RWPE1 (cell line): ENCODE measurements around the gene C19orf47.

Experiments
- CTCF ChIA-PET: fragments of 350-600 bp; sonication (Branson Sonifier 250); formaldehyde crosslinking; extraction: SDS; loops from one replicate; lab custom pipeline; 2021; lab: Yijun Ruan, JAX
- POLR2A ChIA-PET: fragments of 400-600 bp; formaldehyde crosslinking; extraction: SDS; loops from one replicate; lab custom pipeline; 2020; ENCODE audit warnings: antibody characterized with exemption; ENCODE audit not compliant: low non-redundant PET; lab: Yijun Ruan, JAX
- DNase-seq: peaks from one replicate; pipeline ENCODE4 v3.0.0; 2012; ENCODE audit warnings: low spot score
- H3K27ac ChIP-seq: fragments of 450-650 bp; 2 replicates; pipeline ENCODE4 v1.5.1; 2017
- TF ChIP-seq, protein P1 (sequence below): fragments of 450-650 bp; conservative IDR thresholded peaks from 2 replicates; pipeline ENCODE4 v1.5.1; 2017; ENCODE audit warnings: low read depth, mild to moderate bottlenecking

Gene C19orf47

DNA sequence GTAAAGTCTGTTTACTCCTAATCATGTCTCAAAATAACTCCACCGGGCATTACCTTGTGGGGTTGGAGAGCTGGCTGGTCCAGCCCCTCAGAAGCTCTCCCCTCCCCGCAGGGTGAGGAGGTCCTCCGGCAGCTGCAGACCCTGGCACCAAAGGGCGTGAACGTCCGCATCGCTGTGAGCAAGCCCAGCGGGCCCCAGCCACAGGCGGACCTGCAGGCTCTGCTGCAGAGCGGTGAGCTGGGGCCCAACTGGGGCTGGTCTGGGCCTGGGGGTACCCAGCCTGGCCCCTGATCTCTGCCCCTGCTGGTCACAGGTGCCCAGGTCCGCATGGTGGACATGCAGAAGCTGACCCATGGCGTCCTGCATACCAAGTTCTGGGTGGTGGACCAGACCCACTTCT is 21.6 kb upstream of the C19orf47 start:
- CTCF ChIA-PET = no interaction called here
- H3K27ac ChIP-seq = no peak overlapping the region
- no peak for DNase-seq
- POLR2A ChIA-PET = no interaction called here
- TF ChIP-seq, protein P1, sequence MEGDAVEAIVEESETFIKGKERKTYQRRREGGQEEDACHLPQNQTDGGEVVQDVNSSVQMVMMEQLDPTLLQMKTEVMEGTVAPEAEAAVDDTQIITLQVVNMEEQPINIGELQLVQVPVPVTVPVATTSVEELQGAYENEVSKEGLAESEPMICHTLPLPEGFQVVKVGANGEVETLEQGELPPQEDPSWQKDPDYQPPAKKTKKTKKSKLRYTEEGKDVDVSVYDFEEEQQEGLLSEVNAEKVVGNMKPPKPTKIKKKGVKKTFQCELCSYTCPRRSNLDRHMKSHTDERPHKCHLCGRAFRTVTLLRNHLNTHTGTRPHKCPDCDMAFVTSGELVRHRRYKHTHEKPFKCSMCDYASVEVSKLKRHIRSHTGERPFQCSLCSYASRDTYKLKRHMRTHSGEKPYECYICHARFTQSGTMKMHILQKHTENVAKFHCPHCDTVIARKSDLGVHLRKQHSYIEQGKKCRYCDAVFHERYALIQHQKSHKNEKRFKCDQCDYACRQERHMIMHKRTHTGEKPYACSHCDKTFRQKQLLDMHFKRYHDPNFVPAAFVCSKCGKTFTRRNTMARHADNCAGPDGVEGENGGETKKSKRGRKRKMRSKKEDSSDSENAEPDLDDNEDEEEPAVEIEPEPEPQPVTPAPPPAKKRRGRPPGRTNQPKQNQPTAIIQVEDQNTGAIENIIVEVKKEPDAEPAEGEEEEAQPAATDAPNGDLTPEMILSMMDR = no peak

DNA sequence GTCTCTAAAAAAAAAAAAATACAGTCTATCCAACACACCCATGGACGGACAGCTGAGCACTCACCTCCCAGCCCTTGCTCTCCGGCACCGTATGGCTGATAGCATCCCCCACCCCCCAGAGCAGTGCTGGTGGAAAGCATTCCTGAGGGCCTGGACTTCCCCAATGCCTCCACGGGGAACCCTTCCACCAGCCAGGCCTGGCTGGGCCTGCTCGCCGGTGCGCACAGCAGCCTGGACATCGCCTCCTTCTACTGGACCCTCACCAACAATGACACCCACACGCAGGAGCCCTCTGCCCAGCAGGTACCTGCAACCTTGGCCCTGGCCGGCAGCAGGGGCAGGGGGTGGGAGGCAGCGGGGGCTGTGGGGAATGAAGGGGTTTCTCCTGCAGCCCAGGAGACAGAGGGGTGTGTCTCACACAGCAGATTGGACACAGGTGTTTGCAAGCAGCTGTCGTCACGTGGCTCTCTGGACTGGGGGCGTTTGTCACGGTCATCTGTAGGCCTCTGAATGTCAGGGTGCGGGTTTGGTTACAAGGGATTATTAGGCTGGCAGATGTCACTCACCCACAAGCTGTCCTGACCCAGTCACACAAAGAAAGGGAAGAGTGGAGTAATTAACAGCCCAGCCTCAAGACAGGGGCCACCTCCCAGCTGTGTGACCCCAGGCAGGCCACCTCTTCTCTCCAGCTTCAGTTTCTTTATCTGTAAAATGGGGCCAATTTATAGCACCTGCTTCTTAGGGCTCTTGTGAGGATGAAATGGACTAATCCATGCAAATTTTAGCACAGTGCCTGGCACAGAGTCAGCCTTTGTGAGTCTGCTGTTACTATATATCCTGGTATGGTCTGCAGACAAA is 19.6 kb upstream of the C19orf47 start:
- ChIA-PET CTCF (no interaction called here), POLR2A (no interaction called here)
- TF ChIP-seq, protein P1 = no peak
- peak overlapping the region; percentile 72 for H3K27ac ChIP-seq
- DNase-seq = no peak

DNA sequence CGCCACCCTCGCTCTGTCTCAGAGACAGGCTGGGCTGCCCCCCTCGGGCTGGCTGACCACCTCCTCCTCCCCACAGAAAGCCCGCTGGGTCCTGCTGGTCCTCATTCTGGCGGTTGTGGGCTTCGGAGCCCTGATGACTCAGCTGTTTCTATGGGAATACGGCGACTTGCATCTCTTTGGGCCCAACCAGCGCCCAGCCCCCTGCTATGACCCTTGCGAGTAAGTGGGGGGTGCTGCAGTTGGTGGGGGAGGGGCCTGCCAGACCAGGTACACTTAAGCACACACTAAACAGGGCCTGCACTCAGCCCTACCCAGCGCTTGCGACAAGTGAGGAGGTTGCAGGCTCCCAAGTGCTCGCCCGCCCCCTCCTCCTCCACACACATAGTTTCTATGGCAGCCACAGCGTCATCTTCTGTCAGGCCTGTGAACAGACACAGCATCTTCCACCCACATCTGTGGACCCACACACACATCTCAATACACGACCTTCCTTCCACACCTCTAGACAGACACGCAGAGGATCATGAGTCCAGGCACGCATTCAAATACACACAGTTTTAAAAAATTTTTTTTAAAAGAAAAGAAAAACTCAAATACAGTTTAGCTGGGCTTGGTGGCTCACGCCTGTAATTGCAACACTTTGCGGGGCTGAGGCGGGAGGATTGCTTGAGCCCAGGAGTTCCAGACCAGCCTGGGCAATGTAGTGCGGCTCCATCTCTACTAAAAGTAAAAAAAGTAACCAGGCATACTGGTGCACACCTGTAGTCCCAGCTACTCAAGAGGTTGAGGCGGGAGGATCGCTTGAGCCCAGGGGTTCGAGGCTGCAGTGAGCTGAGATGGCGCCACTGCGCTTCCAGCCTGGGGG is 18.7 kb upstream of the C19orf47 start:
- no peak for DNase-seq
- TF ChIP-seq, protein P1 = no peak
- peak overlapping the region; percentile 72 for H3K27ac ChIP-seq
- CTCF ChIA-PET = interaction anchor here (0.6 kb wide), 1 partner anchor 232 kb away, joined by 3 read pairs; no protein-coding TSS in a partner anchor
- POLR2A ChIA-PET = no interaction called here

DNA sequence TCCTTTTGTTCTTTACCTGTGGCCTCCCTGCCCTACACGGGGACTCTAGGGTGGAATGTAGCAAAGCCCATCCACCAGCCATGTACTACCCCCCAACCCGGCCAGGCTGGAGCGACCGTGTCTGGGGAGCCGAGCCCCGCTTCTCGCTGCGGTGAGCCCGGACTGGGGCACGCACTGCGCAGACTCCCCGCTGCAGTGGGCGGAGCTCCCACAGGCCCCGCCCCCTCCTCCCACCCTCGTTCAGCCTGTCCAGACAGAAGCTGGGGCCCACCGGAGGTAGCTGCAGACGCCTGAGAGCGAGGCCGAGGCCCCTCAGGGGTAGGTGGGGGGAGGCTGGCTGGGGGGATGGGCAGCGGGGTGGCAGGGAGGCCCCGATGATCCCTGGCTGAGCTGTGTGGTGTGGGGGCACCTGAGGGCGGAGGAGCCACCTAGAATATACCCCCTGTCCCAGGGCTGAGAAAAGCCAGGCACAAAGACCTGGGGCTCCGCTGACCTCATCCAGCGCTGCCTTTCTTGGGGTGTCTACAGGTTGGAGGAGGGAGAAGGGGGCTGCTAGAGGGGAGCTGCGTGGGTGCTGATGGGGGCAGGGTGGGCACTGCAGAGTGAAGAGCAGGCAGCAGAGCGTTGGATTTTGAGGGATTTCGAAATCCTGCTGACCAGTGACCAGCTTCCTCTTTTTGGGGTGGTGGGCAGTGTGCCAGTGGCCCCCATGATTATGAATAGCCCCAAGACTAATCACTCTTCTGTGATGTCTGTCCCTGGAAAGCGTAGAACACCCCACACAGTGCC is 17.6 kb upstream of the C19orf47 start:
- TF ChIP-seq, protein P1 = no peak
- CTCF ChIA-PET = interaction anchor here (0.8 kb wide), 1 partner anchor 60 kb away, joined by 4 read pairs; no protein-coding TSS in a partner anchor
- peak overlapping the region; percentile 72 for H3K27ac ChIP-seq
- POLR2A ChIA-PET = interaction anchor here (0.6 kb wide), 1 partner anchor 38 kb away, joined by 3 read pairs; no protein-coding TSS in a partner anchor
- peak; percentile 96 for DNase-seq

DNA sequence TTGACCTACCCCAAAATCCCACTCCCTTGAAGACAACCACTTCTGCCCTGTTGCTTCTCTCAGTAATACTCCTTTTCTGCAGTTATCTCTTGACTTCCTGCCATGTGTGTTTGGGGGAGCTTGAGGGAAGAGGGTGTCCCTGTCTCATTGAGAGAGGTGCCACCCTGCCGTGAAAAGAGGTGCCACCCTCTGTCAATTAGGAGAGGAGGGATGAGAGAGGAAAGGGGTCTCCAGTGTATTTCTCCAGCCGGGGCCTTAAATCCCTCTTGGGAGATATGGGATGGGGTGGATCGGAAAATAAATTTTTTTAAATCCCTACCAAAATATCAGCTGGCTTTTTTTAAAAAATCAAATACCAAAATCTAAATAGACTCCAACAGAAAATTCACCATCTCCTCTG is 16.8 kb upstream of the C19orf47 start:
- no peak overlapping the region for H3K27ac ChIP-seq
- ChIA-PET POLR2A (interaction anchor here (0.6 kb wide), 1 partner anchor 38 kb away, joined by 3 read pairs; no protein-coding TSS in a partner anchor), CTCF (interaction anchor here (0.6 to 0.8 kb wide), 2 partner anchors 58 to 60 kb away, joined by 4 to 5 read pairs; no protein-coding TSS in a partner anchor)
- TF ChIP-seq, protein P1 = no peak
- no peak for DNase-seq
